HEK293 (cell line): ENCODE measurements around the gene SH3BP2.

Source experiments
- IKZF3 ChIP-seq: fragments of 450-650 bp; IDR thresholded peaks from 2 replicates; pipeline ENCODE4 v1.5.0; 2018; ENCODE audit warnings: missing biosample characterization, mild to moderate bottlenecking, missing genetic modification characterization, moderate library complexity
- KLF17 ChIP-seq: fragments of 450-650 bp; formaldehyde crosslinking; IDR thresholded peaks from 2 replicates; pipeline ENCODE4 v1.5.1; 2016; ENCODE audit warnings: missing biosample characterization, missing genetic modification characterization
- KLF9 ChIP-seq: fragments of 450-650 bp; formaldehyde crosslinking; IDR thresholded peaks from 2 replicates; pipeline ENCODE4 v1.5.1; 2016; ENCODE audit warnings: missing biosample characterization, missing genetic modification characterization, low read depth
- PRDM10 ChIP-seq: fragments of 450-650 bp; formaldehyde crosslinking; IDR thresholded peaks from 2 replicates; pipeline ENCODE4 v1.5.1; 2016; ENCODE audit warnings: missing biosample characterization, missing genetic modification characterization
- SP3 ChIP-seq: fragments of 450-650 bp; formaldehyde crosslinking; IDR thresholded peaks from 2 replicates; pipeline ENCODE4 v1.5.1; 2016; ENCODE audit warnings: missing biosample characterization, missing genetic modification characterization
- TCF7L2 ChIP-seq: IDR thresholded peaks from 2 replicates; pipeline ENCODE4 v1.6.1; 2011; ENCODE audit warnings: low read depth, mild to moderate bottlenecking, inconsistent platforms, low read length, moderate library complexity, borderline replicate concordance
- WT1 ChIP-seq: fragments of 450-650 bp; formaldehyde crosslinking; IDR thresholded peaks from 2 replicates; pipeline ENCODE4 v1.5.1; 2016; ENCODE audit warnings: missing biosample characterization, missing genetic modification characterization
- ZBTB8A ChIP-seq: fragments of 450-650 bp; formaldehyde crosslinking; IDR thresholded peaks from 2 replicates; pipeline ENCODE4 v1.5.1; 2016; ENCODE audit warnings: missing biosample characterization, missing genetic modification characterization
- ZFP37 ChIP-seq: fragments of 450-650 bp; formaldehyde crosslinking; IDR thresholded peaks from 2 replicates; pipeline ENCODE4 v1.5.1; 2016; ENCODE audit warnings: missing biosample characterization, missing genetic modification characterization
- ZFP69B ChIP-seq: fragments of 450-650 bp; formaldehyde crosslinking; IDR thresholded peaks from 2 replicates; pipeline ENCODE4 v1.5.1; 2016; ENCODE audit warnings: missing biosample characterization, missing genetic modification characterization
- ZNF175 ChIP-seq: fragments of 450-650 bp; formaldehyde crosslinking; IDR thresholded peaks from 2 replicates; pipeline ENCODE4 v1.5.1; 2016; ENCODE audit warnings: missing biosample characterization, missing genetic modification characterization
- ZNF266 ChIP-seq: fragments of 450-650 bp; formaldehyde crosslinking; IDR thresholded peaks from 2 replicates; pipeline ENCODE4 v1.5.1; 2016; ENCODE audit warnings: missing biosample characterization, missing genetic modification characterization, low read depth
- ZNF292 ChIP-seq: fragments of 450-650 bp; formaldehyde crosslinking; IDR thresholded peaks from 2 replicates; pipeline ENCODE4 v1.5.1; 2016; ENCODE audit warnings: low read depth, missing biosample characterization, missing genetic modification characterization, borderline replicate concordance
- ZNF37A ChIP-seq: fragments of 450-650 bp; IDR thresholded peaks from 2 replicates; pipeline ENCODE4 v1.5.1; 2018; ENCODE audit warnings: missing biosample characterization, missing genetic modification characterization
- ZNF48 ChIP-seq: fragments of 450-650 bp; formaldehyde crosslinking; IDR thresholded peaks from 2 replicates; pipeline ENCODE4 v1.5.1; 2016; ENCODE audit warnings: missing biosample characterization, missing genetic modification characterization
- ZNF488 ChIP-seq: fragments of 450-650 bp; formaldehyde crosslinking; IDR thresholded peaks from 2 replicates; pipeline ENCODE4 v1.5.1; 2016; ENCODE audit warnings: missing biosample characterization, missing genetic modification characterization
- ZNF501 ChIP-seq: fragments of 450-650 bp; formaldehyde crosslinking; IDR thresholded peaks from 2 replicates; pipeline ENCODE4 v1.5.1; 2016; ENCODE audit warnings: missing biosample characterization, missing genetic modification characterization
- ZNF561 ChIP-seq: fragments of 450-650 bp; IDR thresholded peaks from 2 replicates; pipeline ENCODE4 v1.5.1; 2018; ENCODE audit warnings: missing biosample characterization, missing genetic modification characterization, borderline replicate concordance
- ZNF600 ChIP-seq: fragments of 450-650 bp; formaldehyde crosslinking; IDR thresholded peaks from 2 replicates; pipeline ENCODE4 v1.5.1; 2016; ENCODE audit warnings: missing biosample characterization, missing genetic modification characterization
- ZNF692 ChIP-seq: fragments of 450-650 bp; formaldehyde crosslinking; IDR thresholded peaks from 2 replicates; pipeline ENCODE4 v1.5.1; 2016; ENCODE audit warnings: missing biosample characterization, missing genetic modification characterization
- TF ChIP-seq, protein P1 (sequence below): fragments of 450-650 bp; formaldehyde crosslinking; IDR thresholded peaks from 2 replicates; pipeline ENCODE4 v1.5.1; 2016; ENCODE audit warnings: missing biosample characterization, missing genetic modification characterization
- TF ChIP-seq, protein P2 (sequence below): fragments of 450-650 bp; formaldehyde crosslinking; optimal IDR thresholded peaks from 2 replicates; pipeline ENCODE3; 2016; ENCODE audit warnings: missing biosample characterization, mild to moderate bottlenecking, missing genetic modification characterization

Gene SH3BP2

DNA sequence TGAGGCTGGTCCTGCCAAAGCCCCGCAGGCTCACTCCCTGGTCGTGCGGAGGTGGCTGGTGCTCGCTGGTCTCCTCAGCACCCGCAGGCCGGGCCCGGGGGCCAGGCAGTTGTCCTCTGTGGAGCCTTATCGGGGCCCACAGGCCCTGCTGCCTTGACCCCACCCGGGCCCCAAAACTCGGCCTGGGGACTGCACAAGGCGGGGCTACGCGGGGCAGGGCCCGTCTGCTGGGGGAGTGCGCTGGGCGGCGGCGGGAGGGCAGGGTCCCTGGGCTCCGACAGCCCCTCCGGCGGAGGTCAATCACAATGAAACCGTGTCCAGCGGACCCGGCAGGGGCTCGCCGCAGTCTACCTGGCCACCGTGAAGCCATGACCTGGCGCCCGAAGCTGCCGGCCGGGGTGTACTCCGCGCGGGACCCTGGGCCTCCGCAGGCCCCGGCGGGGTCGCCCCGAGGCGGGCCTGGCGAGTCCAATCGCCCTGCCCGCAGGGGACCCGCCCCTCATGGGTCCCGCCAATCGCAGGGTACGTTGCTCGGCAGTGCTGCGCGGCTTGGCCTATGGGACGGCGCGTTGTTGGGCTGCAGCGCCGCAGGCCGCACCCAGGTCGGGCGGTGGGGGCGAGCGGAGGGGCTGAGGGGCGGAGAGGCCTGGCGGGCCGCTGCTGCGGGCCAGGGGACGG, 50.5 kb downstream of the SH3BP2 start, which contains the start of gene ADD1 (continued):
- TF ChIP-seq, protein P1, sequence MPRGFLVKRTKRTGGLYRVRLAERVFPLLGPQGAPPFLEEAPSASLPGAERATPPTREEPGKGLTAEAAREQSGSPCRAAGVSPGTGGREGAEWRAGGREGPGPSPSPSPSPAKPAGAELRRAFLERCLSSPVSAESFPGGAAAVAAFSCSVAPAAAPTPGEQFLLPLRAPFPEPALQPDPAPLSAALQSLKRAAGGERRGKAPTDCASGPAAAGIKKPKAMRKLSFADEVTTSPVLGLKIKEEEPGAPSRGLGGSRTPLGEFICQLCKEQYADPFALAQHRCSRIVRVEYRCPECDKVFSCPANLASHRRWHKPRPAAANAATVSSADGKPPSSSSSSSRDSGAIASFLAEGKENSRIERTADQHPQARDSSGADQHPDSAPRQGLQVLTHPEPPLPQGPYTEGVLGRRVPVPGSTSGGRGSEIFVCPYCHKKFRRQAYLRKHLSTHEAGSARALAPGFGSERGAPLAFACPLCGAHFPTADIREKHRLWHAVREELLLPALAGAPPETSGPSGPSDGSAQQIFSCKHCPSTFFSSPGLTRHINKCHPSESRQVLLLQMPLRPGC (tag by site-specific recombination), result peak; percentile 24; the same call in 1 of the 2 replicates
- TF ChIP-seq ZFP69B (tag by site-specific recombination) (0 out of 2 replicates have a peak, but pooled peaks have one; percentile 26), ZNF175 (tag by site-specific recombination) (no peak), ZNF292 (tag by site-specific recombination) (no peak), ZNF600 (tag by site-specific recombination) (peak; percentile 30; the same call in 1 of the 2 replicates), ZNF48 (tag by site-specific recombination) (no peak), ZNF501 (tag by site-specific recombination) (peak; percentile 67; the same call in 1 of the 2 replicates), ZNF488 (tag by site-specific recombination) (no peak), PRDM10 (peak; percentile 74), KLF9 (tag by site-specific recombination) (peak; percentile 59), ZBTB8A (tag by site-specific recombination) (peak; percentile 88), ZFP37 (tag by site-specific recombination) (0 out of 2 replicates have a peak, but pooled peaks have one; percentile 21), SP3 (peak; percentile 82), ZNF561 (tag by site-specific recombination) (peak; percentile 56; the same call in 1 of the 2 replicates), ZNF266 (tag by site-specific recombination) (no peak), WT1 (tag by site-specific recombination) (0 out of 2 replicates have a peak, but pooled peaks have one; percentile 27), IKZF3 (tag by site-specific recombination) (no peak), ZNF692 (peak; percentile 65; the same call in 1 of the 2 replicates), KLF17 (tag by site-specific recombination) (peak; percentile 62; the same call in 1 of the 2 replicates), TCF7L2 (no peak), ZNF37A (tag by site-specific recombination) (no peak)
- TF ChIP-seq, protein P2, sequence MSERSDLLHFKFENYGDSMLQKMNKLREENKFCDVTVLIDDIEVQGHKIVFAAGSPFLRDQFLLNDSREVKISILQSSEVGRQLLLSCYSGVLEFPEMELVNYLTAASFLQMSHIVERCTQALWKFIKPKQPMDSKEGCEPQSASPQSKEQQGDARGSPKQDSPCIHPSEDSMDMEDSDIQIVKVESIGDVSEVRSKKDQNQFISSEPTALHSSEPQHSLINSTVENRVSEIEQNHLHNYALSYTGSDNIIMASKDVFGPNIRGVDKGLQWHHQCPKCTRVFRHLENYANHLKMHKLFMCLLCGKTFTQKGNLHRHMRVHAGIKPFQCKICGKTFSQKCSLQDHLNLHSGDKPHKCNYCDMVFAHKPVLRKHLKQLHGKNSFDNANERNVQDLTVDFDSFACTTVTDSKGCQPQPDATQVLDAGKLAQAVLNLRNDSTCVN (tag by site-specific recombination), result peak; percentile 69
